HG03103 (cell line): ENCODE data around the gene SSH2.
A peak's percentile ranks its signal among the peaks of the same experiment; 100 is the strongest.
"Not testable (repeated sequence)": the region's sequence is repeated elsewhere in the genome, so short reads cannot be mapped to it uniquely, and the experiment has no call there.

Experiments used
- ATAC-seq: cut with Tn5 transposase; IDR thresholded peaks from one replicate; pipeline ENCODE4 v1.9.1; 2021; ENCODE audit warnings: low read depth; ENCODE audit not compliant: unreplicated experiment

SSH2 gene

GRCh38 chr17:29789196-29790170, 140.5 kb downstream of the SSH2 start:
- no peak for ATAC-seq

GRCh38 chr17:29787995-29788394, 142.0 kb downstream of the SSH2 start:
- no peak for ATAC-seq

DNA sequence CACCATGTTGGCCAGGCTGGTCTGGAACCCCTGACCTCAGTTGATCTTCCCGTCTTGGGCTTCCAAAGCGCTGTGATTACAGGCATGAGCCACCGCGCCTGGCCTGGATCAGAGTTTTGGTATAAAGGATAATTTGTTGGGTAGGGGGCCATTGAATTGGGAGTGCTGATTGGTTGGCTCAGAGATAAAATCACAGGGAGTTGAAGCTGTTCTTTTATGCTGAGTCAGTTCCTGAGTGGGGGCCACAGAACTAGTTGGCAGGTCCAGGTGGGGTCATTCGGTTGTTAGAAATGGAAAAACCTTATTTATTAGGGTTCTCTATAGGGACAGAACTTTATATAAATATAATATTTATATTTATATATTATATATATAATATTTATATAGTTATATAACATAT, 147.1 kb downstream of the SSH2 start:
- ATAC-seq: no peak

- ATAC-seq: not testable (repeated sequence)
Measured at GRCh38 chr17:29779812-29780190, 150.2 kb downstream of the SSH2 start.

DNA sequence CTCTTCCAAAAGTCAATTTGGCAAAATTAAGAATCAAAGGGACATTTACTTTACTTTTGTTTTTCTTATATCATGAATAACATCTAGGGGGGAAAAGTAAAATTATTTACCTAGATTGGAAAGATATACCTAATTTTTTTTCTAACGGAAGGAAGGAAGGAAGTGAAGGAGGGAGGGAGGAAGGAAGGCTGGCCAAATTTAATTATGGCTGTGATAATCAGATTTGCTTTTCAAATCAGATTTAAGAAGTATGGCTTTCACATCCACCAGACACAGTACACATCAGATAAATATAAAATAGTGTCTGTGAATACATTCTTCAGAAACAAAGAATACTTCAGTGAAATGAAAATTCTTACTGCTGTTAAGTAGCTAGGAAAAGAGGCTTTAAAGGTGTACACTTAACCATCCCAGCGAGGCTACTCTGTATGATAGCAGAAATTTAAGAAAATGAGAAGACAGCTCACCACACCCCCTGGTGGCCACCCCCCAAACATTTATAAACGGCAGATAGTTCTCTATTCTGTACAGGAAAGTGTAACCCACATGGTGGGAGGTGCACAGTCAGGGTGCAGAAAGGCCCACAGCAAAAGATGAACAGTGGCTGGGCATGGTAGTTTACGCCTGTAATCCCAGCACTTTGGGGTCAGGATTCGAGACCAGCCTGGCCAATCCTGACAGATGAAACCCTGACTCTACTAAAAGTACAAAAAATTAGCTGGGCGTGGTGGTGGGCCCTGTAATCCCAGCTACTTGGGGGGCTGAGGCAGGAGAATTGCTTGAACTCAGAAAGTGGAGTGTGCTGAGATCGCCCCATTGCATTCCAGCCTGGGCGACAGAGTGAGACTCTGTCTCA, 150.8 kb downstream of the SSH2 start:
- peak; percentile 58 for ATAC-seq

DNA sequence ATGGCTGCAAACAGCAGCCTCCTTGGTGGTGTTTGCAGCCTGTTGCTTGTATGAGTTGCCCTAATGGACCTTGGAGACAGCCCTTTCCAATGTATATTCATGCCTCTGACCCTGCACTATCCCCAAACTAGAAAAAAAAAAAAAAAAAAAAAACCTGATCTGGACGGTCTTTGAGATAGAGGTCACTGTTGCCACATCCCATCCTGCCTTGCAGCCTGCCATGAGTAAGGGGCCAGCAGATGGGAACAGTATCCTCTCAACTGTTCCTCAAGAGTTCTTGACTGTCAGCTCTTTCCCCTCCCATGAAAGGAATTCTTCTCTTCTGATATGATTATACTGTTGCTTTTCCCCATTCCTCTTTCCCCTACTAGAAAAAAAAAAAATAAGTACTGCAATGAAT, 152.4 kb downstream of the SSH2 start:
- no peak for ATAC-seq

GRCh38 chr17:29776026-29776425, 154.0 kb downstream of the SSH2 start:
- ATAC-seq: no peak

- ATAC-seq: no peak
Measured at GRCh38 chr17:29772981-29773380, 157.0 kb downstream of the SSH2 start.

GRCh38 chr17:29771546-29771945, 158.5 kb downstream of the SSH2 start:
- ATAC-seq: no peak

- no peak for ATAC-seq
Measured at GRCh38 chr17:29769225-29769624, 160.8 kb downstream of the SSH2 start.

DNA sequence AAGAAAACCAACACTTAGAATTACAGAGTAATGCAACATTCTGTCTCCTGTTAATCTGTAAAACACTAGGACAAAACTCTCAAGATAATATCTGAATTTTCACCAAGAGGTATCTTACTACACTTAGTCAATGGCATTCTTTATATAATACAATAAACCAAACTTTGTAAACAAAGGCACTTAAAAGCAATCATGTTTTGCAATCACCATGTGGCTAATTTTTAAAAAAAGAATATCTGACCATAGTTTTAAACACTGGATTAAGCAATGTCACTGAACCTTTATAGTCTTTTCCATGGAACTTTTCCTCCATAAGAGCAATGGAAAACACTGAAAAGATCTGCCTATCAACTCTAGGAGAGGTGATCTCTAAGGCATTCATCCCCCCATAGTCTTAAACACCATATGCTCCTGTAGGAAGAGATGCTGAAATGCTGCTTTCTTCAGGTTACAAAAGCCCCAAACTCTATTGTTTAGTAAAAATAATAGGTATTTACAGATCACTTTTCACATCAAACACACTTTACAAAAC, 163.2 kb downstream of the SSH2 start:
- ATAC-seq: no peak

DNA sequence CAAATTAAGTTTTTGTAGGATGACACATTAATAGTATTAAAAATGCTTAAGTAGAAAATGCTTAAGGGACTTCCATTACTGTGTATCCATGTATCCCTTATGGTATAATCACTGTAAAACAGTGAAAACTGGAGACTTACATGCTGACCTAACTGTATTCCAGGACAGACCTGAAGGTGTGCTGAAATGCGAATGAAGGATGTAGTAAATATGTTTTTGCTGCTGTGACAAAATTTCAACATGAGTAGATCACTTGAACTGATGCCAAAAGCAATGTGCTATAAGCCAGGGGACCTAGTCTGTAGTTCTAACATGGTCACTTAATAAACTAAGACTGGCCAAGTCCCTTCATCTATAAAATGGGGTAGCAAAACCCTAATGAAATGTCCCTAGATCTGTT, 165.3 kb downstream of the SSH2 start:
- ATAC-seq: no peak

DNA sequence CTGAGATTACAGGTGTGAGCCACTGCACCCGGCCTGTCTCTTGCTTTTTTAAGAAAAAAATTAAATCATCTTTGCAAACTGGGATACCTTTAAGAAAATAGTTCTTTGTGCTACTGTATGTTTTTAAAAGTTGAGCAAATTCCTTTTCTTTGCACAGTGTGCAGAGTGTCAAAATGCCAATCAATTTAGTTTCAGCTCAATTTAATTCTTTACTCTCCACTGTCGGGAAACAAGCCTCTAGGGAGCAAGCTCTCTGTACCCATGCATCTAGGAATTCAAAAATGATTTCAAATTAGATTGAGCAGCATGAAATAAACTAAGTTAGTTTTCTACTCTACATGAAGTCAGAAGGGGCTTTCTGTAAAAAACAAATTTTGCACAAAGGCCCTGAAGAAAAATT, 165.8 kb downstream of the SSH2 start:
- ATAC-seq: no peak

DNA sequence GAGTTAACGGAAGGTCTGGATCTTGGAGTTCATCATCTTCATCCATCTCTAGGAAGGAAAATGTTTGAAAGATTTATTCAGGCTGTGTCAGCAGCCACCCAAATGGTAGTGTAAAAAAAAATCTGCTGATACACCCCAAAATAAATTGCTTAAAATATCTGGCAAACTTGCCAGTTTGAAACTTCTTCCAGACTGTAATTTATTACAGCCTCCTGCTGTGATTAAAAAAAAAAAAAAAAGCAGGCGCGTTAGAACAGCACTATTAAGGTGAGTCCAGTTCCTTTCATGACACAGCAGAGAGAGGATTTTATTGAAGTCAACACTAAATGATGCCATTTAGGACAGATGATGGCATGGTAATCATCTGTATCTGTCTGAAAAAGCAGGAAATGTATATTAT, 166.8 kb downstream of the SSH2 start:
- no peak for ATAC-seq

- ATAC-seq: peak; percentile 63
Measured at GRCh38 chr17:29761040-29761761, 168.8 kb downstream of the SSH2 start.

- no peak for ATAC-seq
Measured at GRCh38 chr17:29760279-29761039, 169.6 kb downstream of the SSH2 start.

GRCh38 chr17:29758255-29758654, 171.8 kb downstream of the SSH2 start:
- no peak for ATAC-seq

GRCh38 chr17:29757788-29758187, 172.2 kb downstream of the SSH2 start:
- ATAC-seq: no peak

- ATAC-seq: peak; percentile 62
Measured at GRCh38 chr17:29753845-29754439, 176.1 kb downstream of the SSH2 start.
